ENCODE results near the gene KCNK17.

GRCh38 chr6:39296745-39297640 is 17.2 kb downstream of the KCNK17 start:
- TF ChIP-seq CTCF (IDR thresholded peaks at IDR 0.05 in 2 of 3, conservative IDR thresholded peaks at IDR 0.05 in 1 of 3; ENCODE audit: borderline replicate concordance in 1 of 3, insufficient read depth in 1 of 3, low read depth in 2 of 3, low read length in 2 of 3) (no peak), ZBTB33 (IDR thresholded peaks at IDR 0.05; ENCODE audit: extremely low read depth, insufficient replicate concordance, low read length) (no peak)
